Caco-2 (cell line): ENCODE data around the gene RAB3GAP1. TPM values are rescaled to one million over a fixed set of nuclear protein-coding genes. Genes with fewer than 3 reads are reported as not detected.

ENCODE experiments used
- BruUV-seq: library from RNA; stranded (reverse); fragments of 400-500 nt; replicated peaks from 2 replicates; lab custom pipeline; 2021; lab: Mats Ljungman, UMichigan
- CTCF ChIA-PET: fragments of 300-600 bp; sonication (Branson Sonifier 250); formaldehyde crosslinking; loops from one replicate; lab custom pipeline; 2022; ENCODE audit warnings: antibody characterized with exemption; lab: Charles Lee
- POLR2A ChIA-PET: fragments of 300-600 bp; sonication (Branson Sonifier 250); formaldehyde crosslinking; loops from one replicate; lab custom pipeline; 2022; ENCODE audit warnings: antibody characterized with exemption; lab: Charles Lee
- DNase-seq, 2 experiments: peaks; one replicate each; pipeline versions ENCODE4 v3.0.0 to v3.0.0-alpha.2; 2020 to 2022
- H3K27me3 ChIP-seq: replicated peaks from 2 replicates; pipeline ENCODE4 v1.6.0; 2011; ENCODE audit warnings: low read length; ENCODE audit not compliant: control insufficient read depth, insufficient read depth
- H3K36me3 ChIP-seq: 2 replicates; pipeline ENCODE4 v1.5.1; 2011; ENCODE audit warnings: low read length; ENCODE audit not compliant: control insufficient read depth, insufficient read depth
- H3K4me1 ChIP-seq: fragments of 250-450 bp; sonication (Bioruptor Pico); 2 replicates; pipeline ENCODE4 v1.5.1; 2020; ENCODE audit warnings: mild to moderate bottlenecking
- H3K4me3 ChIP-seq: 2 replicates; pipeline ENCODE4 v1.5.1; 2011; ENCODE audit warnings: low read depth, mild to moderate bottlenecking, control low read depth, low read length
- H3K9me3 ChIP-seq: fragments of 250-450 bp; sonication (Bioruptor Pico); 2 replicates; pipeline ENCODE4 v1.5.1; 2020; ENCODE audit warnings: mild to moderate bottlenecking, moderate library complexity
- H3K27ac Mint-ChIP-seq: one replicate; pipeline ENCODE4 v1.8.0; 2022; ENCODE audit warnings: mixed read lengths; ENCODE audit not compliant: unreplicated experiment
- H3K27me3 Mint-ChIP-seq: one replicate; pipeline ENCODE4 v1.8.0; 2022; ENCODE audit warnings: mixed read lengths; ENCODE audit not compliant: insufficient read depth, unreplicated experiment
- H3K36me3 Mint-ChIP-seq: one replicate; pipeline ENCODE4 v1.8.0; 2022; ENCODE audit warnings: mild to moderate bottlenecking, mixed read lengths; ENCODE audit not compliant: insufficient read depth, unreplicated experiment
- H3K4me1 Mint-ChIP-seq: one replicate; pipeline ENCODE4 v1.8.0; 2022; ENCODE audit warnings: low read depth, mixed read lengths; ENCODE audit not compliant: unreplicated experiment
- H3K4me3 Mint-ChIP-seq: one replicate; pipeline ENCODE4 v1.8.0; 2022; ENCODE audit warnings: mild to moderate bottlenecking, moderate library complexity, mixed read lengths; ENCODE audit not compliant: unreplicated experiment
- H3K9me3 Mint-ChIP-seq: one replicate; pipeline ENCODE4 v1.8.0; 2022; ENCODE audit warnings: mixed read lengths; ENCODE audit not compliant: unreplicated experiment
- CTCF ChIP-seq, 2 experiments: fragments of 200-600 bp in 1 of 2; IDR thresholded peaks; 1 replicate in 1 of 2; 2 replicates in 1 of 2; pipeline versions ENCODE4 v1.5.1 to v1.8.0; 2011 to 2022; ENCODE audit warnings: antibody characterized with exemption in 1 of 2, control low read depth in 1 of 2, inconsistent platforms in 1 of 2, low read depth in 1 of 2, low read length in 1 of 2, mild to moderate bottlenecking in 1 of 2, moderate library complexity in 1 of 2; ENCODE audit not compliant: insufficient read depth in 1 of 2, severe bottlenecking in 1 of 2, unreplicated experiment in 1 of 2
- intact Hi-C: fragments of 100-400 bp; cut with micrococcal nuclease; formaldehyde crosslinking; loops from one replicate; pipeline ENCODE4 v1.10.0; 2022; ENCODE audit not compliant: unreplicated experiment
- total RNA-seq: library from RNA; stranded (reverse); gene quantifications from 2 replicates; pipeline ENCODE4 v1.2.3, GENCODE V29; 2022

RAB3GAP1 gene
- total RNA-seq, 1 experiment from 2014 or later: 43.1 TPM

GRCh38 chr2:135175177-135175576, 123.1 kb downstream of the RAB3GAP1 start:
- Mint-ChIP-seq H3K4me3 (no peak overlapping the region), H3K36me3 (peaks cover 57% of the 10 kb centered on the region), H3K9me3 (peaks cover 17% of the 10 kb centered on the region), H3K27ac (no peak overlapping the region), H3K4me1 (no peaks in the 10 kb centered on the region), H3K27me3 (no peaks in the 10 kb centered on the region)
- H3K4me3 ChIP-seq: no peak overlapping the region
- peaks cover 3% of the 10 kb centered on the region; the same call in 1 of the 2 replicates for H3K36me3 ChIP-seq
- BruUV-seq: no TSS peak
- DNase-seq: no peak
- H3K4me1 ChIP-seq: no peaks in the 10 kb centered on the region
- no peak for TF ChIP-seq CTCF (IDR thresholded peaks at IDR 0.05; ENCODE audit: insufficient read depth in 1 of 2, low read depth in 1 of 2, low read length in 1 of 2, severe bottlenecking in 1 of 2, unreplicated experiment in 1 of 2)
- peaks cover 7% of the 10 kb centered on the region; the same call in 1 of the 2 replicates for H3K9me3 ChIP-seq
- CTCF ChIA-PET: no interaction called here
- intact Hi-C loops: no loop called here
- H3K27me3 ChIP-seq: no peaks in the 10 kb centered on the region
- POLR2A ChIA-PET: no interaction called here

- Histone ChIP-seq H3K9me3 (peaks cover 7% of the 10 kb centered on the region; the same call in 1 of the 2 replicates), H3K4me1 (no peaks in the 10 kb centered on the region), H3K27me3 (no peaks in the 10 kb centered on the region), H3K36me3 (no peaks in the 10 kb centered on the region), H3K4me3 (no peak overlapping the region)
- Mint-ChIP-seq H3K27me3 (no peaks in the 10 kb centered on the region), H3K4me1 (no peaks in the 10 kb centered on the region), H3K36me3 (peaks cover 23% of the 10 kb centered on the region), H3K4me3 (no peak overlapping the region), H3K9me3 (peaks cover 17% of the 10 kb centered on the region), H3K27ac (no peak overlapping the region)
- ChIA-PET POLR2A (no interaction called here), CTCF (no interaction called here)
- DNase-seq: no peak
- intact Hi-C loops: no loop called here
- no TSS peak for BruUV-seq
- TF ChIP-seq CTCF (IDR thresholded peaks at IDR 0.05; ENCODE audit: insufficient read depth in 1 of 2, low read depth in 1 of 2, low read length in 1 of 2, severe bottlenecking in 1 of 2, unreplicated experiment in 1 of 2): no peak
These were observed 127.6 kb downstream of the RAB3GAP1 start for GRCh38 chr2:135179689-135180088.

- no peak for DNase-seq
- CTCF ChIA-PET: no interaction called here
- no peaks in the 10 kb centered on the region for H3K27me3 ChIP-seq
- H3K36me3 ChIP-seq: no peaks in the 10 kb centered on the region
- H3K4me1 ChIP-seq: no peaks in the 10 kb centered on the region
- TF ChIP-seq CTCF (IDR thresholded peaks at IDR 0.05; ENCODE audit: insufficient read depth in 1 of 2, low read depth in 1 of 2, low read length in 1 of 2, severe bottlenecking in 1 of 2, unreplicated experiment in 1 of 2): no peak
- no peak overlapping the region for H3K4me3 ChIP-seq
- H3K4me3 Mint-ChIP-seq: no peak overlapping the region
- POLR2A ChIA-PET: no interaction called here
- intact Hi-C loops: no loop called here
- no peaks in the 10 kb centered on the region for H3K27me3 Mint-ChIP-seq
- H3K9me3 Mint-ChIP-seq: peaks cover 6% of the 10 kb centered on the region
- H3K27ac Mint-ChIP-seq: no peak overlapping the region
- no TSS peak for BruUV-seq
- H3K9me3 ChIP-seq: peaks cover 3% of the 10 kb centered on the region; the same call in 1 of the 2 replicates
- H3K4me1 Mint-ChIP-seq: no peaks in the 10 kb centered on the region
- peaks cover 2% of the 10 kb centered on the region for H3K36me3 Mint-ChIP-seq
These were observed 130.1 kb downstream of the RAB3GAP1 start for GRCh38 chr2:135182190-135182589.
